Natural killer cell (primary cell): Measurements from ENCODE around the gene TNNC2. TPM values are rescaled to one million over a fixed set of nuclear protein-coding genes. Genes with fewer than 3 reads are reported as not detected.
A peak's percentile ranks its signal among the peaks of the same experiment; 100 is the strongest.
"Not testable (repeated sequence)": the region's sequence is repeated elsewhere in the genome, so short reads cannot be mapped to it uniquely, and the experiment has no call there.

Source experiments
- ATAC-seq, 3 donors: fragments of 150-1000 bp in 2 of 3; fragments of 200-7000 bp in 1 of 3; cut with Tn5 transposase; 1 replicate in 1 of 3; 2 replicates in 2 of 3; pipeline ENCODE4 v1.10.0; 2021; ENCODE audit warnings: mild to moderate bottlenecking in 2 of 3, moderate library complexity in 2 of 3
- DNase-seq, 2 donors: peaks; one replicate each; pipeline versions ENCODE4 v3.0.0 to v3.0.0-alpha.2; 2013 to 2021; ENCODE audit warnings: mixed read lengths in 1 of 2
- H3K27ac ChIP-seq: one replicate; pipeline ENCODE4 v1.5.1; 2013; ENCODE audit warnings: mild to moderate bottlenecking, low read length
- H3K27me3 ChIP-seq: one replicate; pipeline ENCODE4 v1.6.1; 2013; ENCODE audit warnings: low read length; ENCODE audit not compliant: control insufficient read depth, insufficient read depth
- H3K36me3 ChIP-seq: one replicate; pipeline ENCODE4 v1.6.1; 2013; ENCODE audit warnings: low read length; ENCODE audit not compliant: control insufficient read depth, insufficient read depth
- H3K4me1 ChIP-seq: one replicate; pipeline ENCODE4 v1.6.1; 2013; ENCODE audit warnings: low read length; ENCODE audit not compliant: control insufficient read depth, insufficient read depth
- H3K4me3 ChIP-seq: one replicate; pipeline ENCODE4 v1.5.1; 2013; ENCODE audit warnings: low read length
- H3K9me3 ChIP-seq: one replicate; pipeline ENCODE4 v1.6.1; 2013; ENCODE audit warnings: low read length; ENCODE audit not compliant: control insufficient read depth, insufficient read depth
- H3K27ac Mint-ChIP-seq, 2 donors: one replicate each; pipeline ENCODE4 v1.8.0; 2022; ENCODE audit warnings: mild to moderate bottlenecking in 2 of 2, mixed read lengths in 2 of 2, moderate library complexity in 1 of 2
- H3K27me3 Mint-ChIP-seq, 2 donors: one replicate each; pipeline ENCODE4 v1.8.0; 2022; ENCODE audit warnings: low read depth in 2 of 2, mixed read lengths in 2 of 2
- H3K36me3 Mint-ChIP-seq: one replicate; pipeline ENCODE4 v1.8.0; 2022; ENCODE audit warnings: mixed read lengths
- H3K4me1 Mint-ChIP-seq, 2 donors: one replicate each; pipeline ENCODE4 v1.8.0; 2022; ENCODE audit warnings: mixed read lengths in 2 of 2
- H3K4me3 Mint-ChIP-seq: one replicate; pipeline ENCODE4 v1.8.0; 2022; ENCODE audit warnings: mild to moderate bottlenecking, moderate library complexity, mixed read lengths
- H3K9me3 Mint-ChIP-seq, 2 donors: one replicate each; pipeline ENCODE4 v1.8.0; 2022; ENCODE audit warnings: mixed read lengths in 2 of 2
- WGBS: methylation state at CpG from one replicate; pipeline ENCODE4 v1.1.7; 2013; ENCODE audit warnings: missing lambda C conversion rate; ENCODE audit not compliant: insufficient coverage; 5-methylcytosine and 5-hydroxymethylcytosine counted together
- intact Hi-C: fragments of 100-400 bp; cut with micrococcal nuclease; formaldehyde crosslinking; loops from one replicate; pipeline ENCODE4 v1.14.2; 2022
- total RNA-seq, 4 donors: library from RNA; stranded (reverse); fragments of 120-200 nt in 1 of 4; gene quantifications; one replicate each; pipeline versions ENCODE4 v1.2.3 to v1.2.4, GENCODE V29; 2013 to 2022
- TF ChIP-seq, protein P1 (sequence below): fragments of 200-600 bp; IDR thresholded peaks from one replicate; pipeline ENCODE4 v1.8.0; 2022; ENCODE audit warnings: antibody characterized with exemption

The TNNC2 gene
- total RNA-seq, 3 donors from 2014 or later (not counting 1 experiment from before 2014, with no cell fraction given) = 0.93 to 1.5 TPM; not detected in 1

DNA sequence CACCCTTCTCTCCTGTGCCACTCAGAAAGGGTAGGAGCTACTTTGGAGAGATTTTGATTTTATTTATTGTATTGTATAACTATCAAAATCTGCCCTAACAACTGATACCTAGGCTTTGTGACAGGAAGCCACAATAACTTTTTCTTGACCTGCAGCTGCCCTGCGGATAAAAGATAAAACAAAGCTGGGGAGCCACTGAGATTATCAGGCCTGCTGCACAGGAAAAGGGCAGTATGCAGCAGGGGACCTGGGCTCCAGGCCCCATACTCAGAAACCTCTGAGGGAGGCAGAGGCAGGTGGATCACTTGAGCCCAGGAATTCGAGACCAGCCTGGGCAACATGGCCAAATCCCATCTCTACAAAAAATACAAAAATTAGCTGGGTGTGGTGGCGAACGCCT lies 5.5 kb upstream of the TNNC2 start:
- intact Hi-C loops = no loop called here
- H3K4me1 ChIP-seq = peaks cover 20% of the 10 kb centered on the region
- peaks cover 7 to 12% of the 10 kb centered on the region in 2 donors for H3K4me1 Mint-ChIP-seq
- peak overlapping the region; percentile 37 for H3K4me3 Mint-ChIP-seq
- H3K36me3 Mint-ChIP-seq = no peaks in the 10 kb centered on the region
- H3K9me3 Mint-ChIP-seq = no peaks in the 10 kb centered on the region
- peak overlapping the region in 1 of 2 donors; percentile 53 for H3K27ac Mint-ChIP-seq
- TF ChIP-seq, protein P1, sequence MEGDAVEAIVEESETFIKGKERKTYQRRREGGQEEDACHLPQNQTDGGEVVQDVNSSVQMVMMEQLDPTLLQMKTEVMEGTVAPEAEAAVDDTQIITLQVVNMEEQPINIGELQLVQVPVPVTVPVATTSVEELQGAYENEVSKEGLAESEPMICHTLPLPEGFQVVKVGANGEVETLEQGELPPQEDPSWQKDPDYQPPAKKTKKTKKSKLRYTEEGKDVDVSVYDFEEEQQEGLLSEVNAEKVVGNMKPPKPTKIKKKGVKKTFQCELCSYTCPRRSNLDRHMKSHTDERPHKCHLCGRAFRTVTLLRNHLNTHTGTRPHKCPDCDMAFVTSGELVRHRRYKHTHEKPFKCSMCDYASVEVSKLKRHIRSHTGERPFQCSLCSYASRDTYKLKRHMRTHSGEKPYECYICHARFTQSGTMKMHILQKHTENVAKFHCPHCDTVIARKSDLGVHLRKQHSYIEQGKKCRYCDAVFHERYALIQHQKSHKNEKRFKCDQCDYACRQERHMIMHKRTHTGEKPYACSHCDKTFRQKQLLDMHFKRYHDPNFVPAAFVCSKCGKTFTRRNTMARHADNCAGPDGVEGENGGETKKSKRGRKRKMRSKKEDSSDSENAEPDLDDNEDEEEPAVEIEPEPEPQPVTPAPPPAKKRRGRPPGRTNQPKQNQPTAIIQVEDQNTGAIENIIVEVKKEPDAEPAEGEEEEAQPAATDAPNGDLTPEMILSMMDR = no peak
- ATAC-seq = no peak
- H3K9me3 ChIP-seq = no peaks in the 10 kb centered on the region
- no peak for DNase-seq
- no peak overlapping the region for H3K4me3 ChIP-seq
- peaks cover 0 to 5% of the 10 kb centered on the region in 2 donors for H3K27me3 Mint-ChIP-seq
- no peaks in the 10 kb centered on the region for H3K27me3 ChIP-seq
- 75% methylated on average over 3 of the region's 4 CpGs for WGBS
- no peaks in the 10 kb centered on the region for H3K36me3 ChIP-seq
- H3K27ac ChIP-seq = no peak overlapping the region

- H3K27me3 ChIP-seq, ATAC-seq, H3K4me3 Mint-ChIP-seq, H3K36me3 Mint-ChIP-seq, H3K9me3 ChIP-seq, H3K27ac Mint-ChIP-seq, intact Hi-C loops, DNase-seq, H3K36me3 ChIP-seq, H3K9me3 Mint-ChIP-seq, H3K27ac ChIP-seq, H3K4me3 ChIP-seq: not testable (repeated sequence)
- WGBS = 92% methylated on average over 4 of the region's 4 CpGs
- Mint-ChIP-seq H3K4me1 (peaks cover 7 to 15% of the 10 kb centered on the region in 2 donors), H3K27me3 (peaks cover 4 to 11% of the 10 kb centered on the region in 2 donors)
- H3K4me1 ChIP-seq = peaks cover 16% of the 10 kb centered on the region
These were observed 2.6 kb upstream of the TNNC2 start for GRCh38 chr20:45829673-45830106.

DNA sequence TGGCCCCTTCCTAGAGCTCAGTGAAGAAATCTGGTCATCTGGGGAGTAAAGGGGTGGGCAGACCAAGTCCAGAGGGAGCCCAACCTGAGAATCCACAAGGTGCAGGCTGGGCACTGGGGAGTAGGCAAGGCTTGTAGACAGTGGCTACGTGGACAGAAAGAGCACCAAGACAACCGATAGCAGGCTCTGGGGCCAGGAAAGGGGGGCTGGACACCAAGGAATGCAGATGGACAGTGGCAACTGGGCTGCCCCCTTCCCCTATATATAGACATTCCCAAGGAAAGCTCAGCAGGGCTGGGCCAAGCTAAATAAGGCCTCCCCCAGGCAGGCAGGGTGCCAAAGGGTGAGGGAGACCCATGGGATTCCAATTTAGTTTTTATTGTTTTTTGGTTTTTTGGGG lies 1.5 kb upstream of the TNNC2 start:
- H3K4me1 ChIP-seq = peaks cover 19% of the 10 kb centered on the region
- TF ChIP-seq, protein P1 = no peak
- ATAC-seq (no peak), DNase-seq (no peak)
- intact Hi-C loops = no loop called here
- H3K36me3 Mint-ChIP-seq = no peaks in the 10 kb centered on the region
- no peak overlapping the region for H3K27ac Mint-ChIP-seq
- peaks cover 5% of the 10 kb centered on the region for H3K27me3 ChIP-seq
- no peaks in the 10 kb centered on the region for H3K9me3 ChIP-seq
- H3K27me3 Mint-ChIP-seq = peaks cover 14 to 20% of the 10 kb centered on the region in 2 donors
- peaks cover 16 to 23% of the 10 kb centered on the region in 2 donors for H3K4me1 Mint-ChIP-seq
- H3K4me3 Mint-ChIP-seq = no peak overlapping the region
- H3K9me3 Mint-ChIP-seq = no peaks in the 10 kb centered on the region
- H3K4me3 ChIP-seq = no peak overlapping the region
- H3K27ac ChIP-seq = no peak overlapping the region
- H3K36me3 ChIP-seq = peaks cover 2% of the 10 kb centered on the region
- 90% methylated on average over 2 of the region's 2 CpGs for WGBS

DNA sequence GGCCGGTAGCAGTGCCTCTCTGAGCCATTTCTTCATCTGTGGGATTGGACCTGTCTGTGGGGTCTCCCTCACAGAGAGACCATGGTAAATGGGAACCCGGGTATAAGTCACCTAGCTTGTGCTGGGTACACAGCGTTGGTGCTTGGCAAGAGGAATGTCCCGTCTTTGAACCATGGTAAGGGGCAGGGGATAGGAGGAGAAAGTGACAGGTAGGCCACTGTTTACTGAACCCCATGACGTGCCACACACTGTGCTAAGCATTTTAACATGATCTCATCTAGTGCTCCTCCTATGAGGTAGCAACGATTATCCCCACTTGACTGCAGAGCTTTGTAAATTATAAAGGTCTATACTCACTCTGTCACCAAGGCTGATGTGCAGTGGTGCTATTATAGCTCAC lies 600 bp upstream of the TNNC2 start:
- Mint-ChIP-seq H3K27ac (no peak overlapping the region), H3K4me3 (no peak overlapping the region), H3K4me1 (peaks cover 9 to 18% of the 10 kb centered on the region in 2 donors), H3K27me3 (peaks cover 21 to 27% of the 10 kb centered on the region in 2 donors), H3K36me3 (no peaks in the 10 kb centered on the region), H3K9me3 (no peaks in the 10 kb centered on the region)
- DNase-seq = no peak
- peaks cover 10% of the 10 kb centered on the region for H3K27me3 ChIP-seq
- intact Hi-C loops = no loop called here
- H3K36me3 ChIP-seq = peaks cover 2% of the 10 kb centered on the region
- H3K9me3 ChIP-seq = no peaks in the 10 kb centered on the region
- no peak overlapping the region for H3K4me3 ChIP-seq
- H3K4me1 ChIP-seq = peaks cover 16% of the 10 kb centered on the region
- TF ChIP-seq, protein P1 = no peak
- 89% methylated on average over 4 of the region's 6 CpGs for WGBS
- no peak overlapping the region for H3K27ac ChIP-seq
- no peak for ATAC-seq
